NCI-H510A treated with DMSO at 0.1 percent for 48 hours (cell line): ENCODE measurements around the gene PLK4.
"Not testable (repeated sequence)": the region's sequence is repeated elsewhere in the genome, so short reads cannot be mapped to it uniquely, and the experiment has no call there.

Source experiments
- DNase-seq: peaks from one replicate; lab custom pipeline; 2025; lab: John Stamatoyannopoulos, UW

Gene PLK4

GRCh38 chr4:127880763-127881562 is at the start of gene PLK4:
PLK4 (plus strand) TSS chr4:127880893; CDS start chr4:127881135, 242 bp downstream.
- peak; percentile 88 for DNase-seq

- DNase-seq: no peak
Measured at GRCh38 chr4:127832585-127832984, 48.1 kb upstream of the PLK4 start.

- DNase-seq: no peak
Measured at GRCh38 chr4:127843704-127844600, 36.7 kb upstream of the PLK4 start.

- DNase-seq: no peak
Measured at GRCh38 chr4:127844601-127845116, 36.0 kb upstream of the PLK4 start.

- DNase-seq: no peak
Measured at GRCh38 chr4:127846061-127846460, 34.6 kb upstream of the PLK4 start.

GRCh38 chr4:127846765-127847164 is 33.9 kb upstream of the PLK4 start:
- DNase-seq: no peak

GRCh38 chr4:127849505-127850234 is 31.0 kb upstream of the PLK4 start:
- no peak for DNase-seq

- no peak for DNase-seq
Measured at GRCh38 chr4:127852661-127853060, 28.0 kb upstream of the PLK4 start.

- DNase-seq: no peak
Measured at GRCh38 chr4:127856196-127856812, 24.4 kb upstream of the PLK4 start.

GRCh38 chr4:127856813-127857447 is 23.8 kb upstream of the PLK4 start:
- no peak for DNase-seq

GRCh38 chr4:127857641-127858040 is 23.1 kb upstream of the PLK4 start:
- no peak for DNase-seq

- DNase-seq: no peak
Measured at GRCh38 chr4:127868196-127868595, 12.5 kb upstream of the PLK4 start.

GRCh38 chr4:127870281-127870680 is 10.4 kb upstream of the PLK4 start:
- no peak for DNase-seq

GRCh38 chr4:127870688-127871087 is 10.0 kb upstream of the PLK4 start:
- DNase-seq: no peak

- no peak for DNase-seq
Measured at GRCh38 chr4:127875791-127876190, 4.9 kb upstream of the PLK4 start.

GRCh38 chr4:127881563-127881864 is 821 bp downstream of the PLK4 start:
- no peak for DNase-seq

GRCh38 chr4:127888559-127888958 is 7.9 kb downstream of the PLK4 start:
- no peak for DNase-seq

- DNase-seq: no peak
Measured at GRCh38 chr4:127889903-127890302, 9.2 kb downstream of the PLK4 start.

- no peak for DNase-seq
Measured at GRCh38 chr4:127896069-127896468, 15.4 kb downstream of the PLK4 start.

- DNase-seq: no peak
Measured at GRCh38 chr4:127896528-127896927, 15.8 kb downstream of the PLK4 start.

- not testable (repeated sequence) for DNase-seq
Measured at GRCh38 chr4:127899682-127900081, 19.0 kb downstream of the PLK4 start.
